ENCODE results near the gene CCER1.
A peak's percentile ranks its signal among the peaks of the same experiment; 100 is the strongest.
"Not testable (repeated sequence)": the region's sequence is repeated elsewhere in the genome, so short reads cannot be mapped to it uniquely, and the experiment has no call there.

The CCER1 gene, protein sequence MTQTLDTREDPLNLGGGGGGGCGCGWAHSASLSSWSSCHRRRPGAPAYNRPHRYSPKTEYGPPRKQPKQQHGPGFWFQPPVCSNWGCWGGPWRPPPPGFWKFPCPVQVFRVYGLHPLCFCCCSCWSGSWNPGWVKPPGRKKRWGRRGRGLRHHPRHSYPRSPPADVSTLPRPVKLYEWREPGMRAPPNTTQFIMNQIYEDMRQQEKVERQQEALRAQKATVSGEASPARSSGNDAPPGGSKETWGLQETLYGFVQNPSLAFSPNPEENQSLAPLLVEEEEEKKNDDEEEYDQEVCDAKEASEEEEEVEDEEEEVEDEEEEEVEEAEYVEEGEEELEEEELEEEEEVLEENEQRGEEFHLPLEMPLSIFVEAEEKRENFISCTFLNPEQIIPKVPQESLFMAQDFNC

DNA sequence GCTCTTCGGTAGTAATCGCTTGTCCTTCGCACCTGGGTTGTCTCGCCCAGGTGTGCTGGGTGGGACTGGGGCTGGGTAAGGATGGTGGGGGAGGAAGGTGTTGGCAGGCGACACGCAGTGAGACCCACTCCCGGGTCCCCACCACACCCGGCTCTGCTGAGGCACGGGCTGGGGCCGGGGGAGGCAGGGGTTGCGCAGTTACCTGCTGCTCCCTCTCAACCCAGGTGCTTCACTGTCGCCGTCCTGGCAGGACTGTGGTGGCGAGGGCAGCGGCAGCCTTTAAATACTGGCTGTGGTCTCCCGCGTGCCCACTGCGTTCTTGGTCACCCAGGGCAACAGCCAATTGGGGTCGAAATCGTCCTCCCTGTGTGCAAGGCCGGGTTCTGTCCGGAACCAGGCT lies at the start of gene CCER1:
Gene CCER1 (minus strand): TSS at position 256 of the 400 bp plus-strand sequence. CDS start 434 bp downstream, outside the sequence.
- no peak for DNase-seq

DNA sequence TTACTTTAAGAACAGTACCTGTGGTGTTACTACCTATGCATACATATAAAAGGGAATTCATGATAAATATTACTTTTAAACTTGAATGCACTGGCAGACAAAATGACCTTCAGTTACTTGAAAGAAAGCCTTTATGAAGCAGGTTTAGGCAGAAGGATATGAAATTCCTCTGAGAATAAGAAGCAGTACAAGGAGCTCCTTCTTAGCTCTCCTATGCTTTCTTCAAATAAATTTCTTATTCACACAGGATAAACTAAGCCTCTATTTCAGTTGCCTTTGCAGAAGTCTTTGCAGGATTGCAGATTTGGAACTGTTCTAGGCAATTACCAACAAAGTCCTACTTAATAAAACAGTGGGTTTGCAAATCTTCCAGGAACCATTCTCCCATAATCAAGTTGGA lies 48.8 kb upstream of the CCER1 start:
- no peak for DNase-seq

DNA sequence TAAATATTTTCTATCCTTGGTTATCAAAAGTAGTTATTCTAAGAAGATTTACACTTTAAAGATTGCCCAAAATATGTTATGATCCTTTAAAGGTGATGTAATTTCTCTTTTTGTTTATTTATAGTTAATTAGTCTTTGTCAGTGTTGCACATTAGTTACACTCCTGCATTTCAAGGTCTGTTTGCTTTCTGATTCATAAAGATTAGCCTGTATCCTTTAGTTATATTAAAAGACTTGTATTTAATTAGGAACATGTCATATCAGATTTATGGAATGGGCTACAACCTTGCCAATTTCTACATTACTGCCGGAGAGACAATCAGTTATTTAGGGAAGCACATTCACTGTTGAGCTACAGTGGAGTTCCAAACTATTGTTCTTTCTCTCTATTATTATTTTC lies 46.3 kb upstream of the CCER1 start:
- no peak for DNase-seq

DNA sequence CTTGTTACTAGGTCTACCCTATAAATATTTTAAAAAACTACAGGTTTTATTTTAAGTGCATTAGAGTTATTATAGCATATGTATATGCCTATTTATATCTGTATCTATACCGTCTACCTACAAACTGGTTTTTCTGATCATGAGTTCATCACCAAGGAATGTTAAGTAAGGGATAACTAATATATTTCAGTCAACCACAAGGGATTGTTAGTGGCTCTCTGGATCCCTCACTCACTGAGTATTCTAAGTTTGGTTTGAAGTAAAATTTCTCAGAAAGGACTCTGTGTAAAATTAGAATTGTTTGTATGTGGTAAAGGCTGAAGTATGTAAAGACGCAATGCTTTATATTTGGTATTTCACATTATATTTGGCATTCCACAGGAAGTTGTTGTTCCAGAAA lies 45.0 kb upstream of the CCER1 start:
- DNase-seq: no peak

DNA sequence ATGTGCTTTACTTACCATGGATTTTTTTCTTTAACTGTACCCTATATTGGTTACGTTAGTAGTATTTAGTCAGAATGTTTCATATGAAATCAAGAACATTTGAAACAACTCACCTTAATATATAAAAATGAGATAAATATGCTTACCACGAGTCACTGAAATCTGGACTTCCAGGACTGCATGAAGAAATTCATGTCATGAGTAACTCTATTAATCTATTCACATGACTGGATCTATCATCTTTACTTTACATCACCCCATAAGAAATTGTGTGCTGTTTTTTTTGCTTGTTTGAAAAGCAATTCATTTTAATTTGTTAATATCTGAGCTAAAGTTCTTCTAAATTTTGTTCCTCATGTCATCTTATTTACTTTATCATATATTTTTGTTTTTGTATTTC lies 44.6 kb upstream of the CCER1 start:
- DNase-seq: no peak

DNA sequence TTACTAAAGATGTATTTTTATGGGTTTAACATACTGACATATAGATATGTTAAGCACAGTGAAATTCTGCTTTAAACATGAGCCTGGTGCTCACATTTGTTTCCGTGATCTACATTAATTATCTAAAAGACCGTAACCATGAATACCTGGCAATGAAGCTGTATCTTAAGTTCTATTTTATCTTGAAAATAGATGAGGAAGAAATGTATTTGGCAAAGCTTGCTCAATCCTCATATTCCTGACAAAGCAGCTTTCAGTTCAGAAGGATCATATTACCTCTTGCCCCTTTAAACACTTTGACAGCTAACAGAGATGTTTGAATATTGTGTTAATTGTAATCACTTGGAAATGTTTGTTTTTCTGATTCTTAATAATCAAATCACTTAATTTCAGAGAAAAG lies 40.0 kb upstream of the CCER1 start:
- no peak for DNase-seq

DNA sequence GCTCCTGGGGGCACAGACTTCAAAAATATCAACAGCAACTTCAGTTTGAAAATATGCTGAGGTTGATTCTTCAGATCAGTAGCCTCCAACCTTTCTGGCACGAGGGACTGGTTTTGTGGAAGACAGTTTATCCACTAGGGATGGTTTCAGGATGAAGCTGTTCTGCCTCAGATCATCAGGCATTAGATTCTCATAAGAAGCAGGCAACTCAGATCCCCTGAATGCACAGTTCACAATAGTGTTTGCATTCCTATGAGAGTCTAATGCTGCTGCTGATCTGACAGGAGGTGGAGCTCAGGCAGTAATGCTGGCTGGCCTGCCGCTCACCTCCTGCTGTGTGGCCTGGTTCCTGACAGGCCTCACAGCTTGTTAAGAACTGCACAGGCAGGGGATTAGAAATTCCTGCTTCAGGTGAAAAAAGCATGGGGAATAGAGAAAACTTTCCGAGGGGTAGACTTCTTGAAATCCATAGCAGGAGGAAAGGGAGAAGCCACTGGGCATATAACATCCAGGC lies 37.0 kb upstream of the CCER1 start:
- no peak for DNase-seq

DNA sequence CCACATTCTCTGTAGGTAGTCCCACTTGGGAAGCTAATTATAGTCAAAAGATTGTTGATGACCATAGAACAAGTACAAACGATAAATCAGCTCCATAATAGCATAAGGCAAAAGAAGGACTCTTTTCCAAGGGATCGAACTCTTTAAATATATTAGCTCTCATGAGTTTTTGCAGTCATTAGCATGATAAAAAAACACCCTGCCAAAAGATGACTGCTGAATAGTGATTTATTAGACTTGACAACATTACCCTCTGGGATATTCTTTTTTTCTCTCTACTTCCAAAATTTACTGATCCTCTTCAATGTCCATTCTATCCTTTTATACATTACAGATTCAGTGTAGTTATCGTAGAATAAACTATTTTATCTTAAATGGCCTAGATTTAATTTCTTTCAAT lies 35.6 kb upstream of the CCER1 start:
- no peak for DNase-seq

DNA sequence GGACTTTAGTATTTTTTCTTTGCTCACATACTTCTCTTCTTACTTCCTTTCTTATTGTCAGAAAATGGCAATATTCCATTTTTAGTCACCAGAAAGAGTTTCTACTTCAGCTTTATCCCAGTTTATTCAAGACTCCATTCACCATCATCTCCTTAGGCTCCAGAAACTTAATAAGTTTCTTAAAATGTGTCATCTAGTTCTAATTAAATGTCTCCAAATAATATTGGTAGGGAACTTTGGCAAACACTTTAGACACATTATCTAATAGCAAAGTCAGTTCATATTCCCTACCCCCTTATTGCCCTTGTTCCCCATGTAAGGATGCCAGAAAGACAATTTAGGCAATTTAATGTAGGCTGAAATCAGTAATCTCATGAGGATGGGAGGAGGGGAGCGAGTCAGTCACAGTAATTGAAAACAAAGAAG lies 34.7 kb upstream of the CCER1 start:
- DNase-seq: no peak

DNA sequence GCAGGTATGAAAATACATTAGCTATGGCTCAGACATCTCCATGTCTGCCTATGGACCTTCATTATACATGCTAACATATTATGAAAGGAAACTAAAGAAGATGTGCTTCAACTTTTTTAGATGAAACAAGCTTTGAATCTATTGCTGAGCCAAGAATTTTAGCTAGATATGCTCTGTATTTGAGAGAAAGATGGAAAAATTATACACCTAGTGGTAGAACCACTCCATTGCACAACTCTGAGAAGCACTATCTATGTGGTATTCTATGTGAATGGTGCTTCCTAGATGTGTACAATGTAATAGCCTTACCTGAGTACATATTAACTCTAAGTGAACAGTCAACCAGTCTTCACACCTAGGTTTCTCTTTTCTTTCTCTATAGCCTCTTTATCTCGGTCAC lies 32.5 kb upstream of the CCER1 start:
- no peak for DNase-seq

DNA sequence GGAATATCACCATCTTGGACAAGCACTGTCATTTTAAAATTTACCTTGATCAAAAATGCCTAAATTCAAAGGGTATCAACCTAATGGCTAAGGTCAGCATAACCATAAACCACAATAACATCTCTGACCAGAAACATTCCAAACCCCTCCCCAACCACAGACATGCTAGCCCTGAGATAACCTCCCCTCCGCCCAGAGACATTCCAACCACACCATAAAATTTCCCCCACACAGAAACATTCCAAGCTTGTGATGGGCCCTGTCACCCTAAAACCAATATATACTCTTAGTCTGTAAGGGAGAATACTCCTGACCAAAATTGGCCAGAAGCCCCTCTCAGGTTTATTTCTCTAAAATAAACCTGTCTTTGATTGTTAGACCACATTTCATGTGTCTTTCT lies 32.1 kb upstream of the CCER1 start:
- no peak for DNase-seq

DNA sequence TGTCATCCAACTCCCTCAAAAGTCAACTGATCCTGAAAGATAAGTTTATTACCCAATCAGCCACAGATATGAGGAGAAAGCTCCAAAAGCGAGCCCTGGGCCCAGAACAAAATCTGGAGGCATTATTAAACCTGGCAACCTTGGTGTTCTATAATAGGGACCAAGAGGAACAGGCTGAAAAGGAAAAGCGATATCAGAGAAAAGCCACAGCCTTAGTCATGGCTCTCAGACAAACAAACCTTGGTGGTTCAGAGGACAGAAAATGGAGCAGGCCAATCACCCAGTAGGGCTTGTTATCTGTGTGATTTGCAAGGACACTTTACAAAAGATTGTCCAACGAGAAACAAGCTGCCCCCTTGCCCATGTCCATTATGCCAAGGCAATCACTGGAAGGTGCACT lies 30.4 kb upstream of the CCER1 start:
- not testable (repeated sequence) for DNase-seq

DNA sequence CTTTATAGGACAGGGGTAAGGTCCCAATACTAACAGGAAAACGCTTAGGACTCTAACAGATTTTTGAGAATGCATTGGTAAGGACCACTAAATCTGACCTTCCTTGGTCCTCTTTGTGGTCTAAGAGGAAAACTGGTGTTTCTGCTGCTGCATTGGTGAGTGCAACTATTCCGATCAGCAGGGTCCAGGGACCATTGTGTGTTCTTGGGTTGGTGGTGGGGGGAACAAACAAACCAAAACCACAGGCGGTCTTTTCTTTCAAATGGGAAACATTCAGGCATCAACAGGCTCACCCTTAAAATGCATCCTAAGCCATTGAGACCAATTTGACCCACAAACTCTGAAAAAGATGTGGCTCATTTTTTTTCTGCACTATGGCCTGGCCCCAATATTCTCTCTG lies 29.1 kb upstream of the CCER1 start:
- DNase-seq: no peak

DNA sequence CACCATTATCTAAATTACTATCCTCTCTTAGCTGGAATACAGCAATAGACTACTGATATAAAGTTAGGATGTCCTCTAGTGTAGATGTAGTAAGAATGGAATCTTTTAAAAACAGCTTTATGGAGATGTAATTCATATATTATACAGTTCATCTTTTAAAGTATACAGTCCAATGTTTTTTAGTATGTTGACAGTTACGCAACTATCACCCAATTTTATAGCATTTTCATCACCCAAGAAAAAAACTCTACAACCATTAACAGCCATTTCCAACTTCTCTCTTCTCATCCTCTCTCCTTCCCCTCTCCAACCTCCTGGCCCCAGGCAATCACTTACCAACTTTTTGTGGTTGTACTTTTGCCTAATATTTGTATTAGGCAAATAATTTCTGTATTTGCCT lies 27.2 kb upstream of the CCER1 start:
- no peak for DNase-seq

DNA sequence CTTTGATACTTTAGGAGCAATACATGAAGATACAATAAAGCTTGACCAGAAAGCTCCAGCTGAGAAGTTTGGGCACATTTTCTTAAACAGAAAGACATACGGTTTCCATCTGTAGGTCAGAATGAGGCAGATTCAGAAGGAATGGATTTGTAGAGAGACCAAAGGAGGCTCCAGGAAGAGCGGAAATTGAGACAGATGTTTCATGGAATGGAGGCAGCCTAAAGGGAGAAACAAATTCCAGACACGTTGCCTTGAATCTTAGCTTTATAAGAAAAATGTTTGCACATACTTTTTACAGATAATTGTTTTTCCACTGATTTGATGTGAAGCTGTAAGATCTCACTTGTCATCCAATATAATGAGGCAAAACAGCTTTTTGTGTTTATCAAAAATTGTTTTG lies 25.0 kb upstream of the CCER1 start:
- DNase-seq: peak; percentile 51

DNA sequence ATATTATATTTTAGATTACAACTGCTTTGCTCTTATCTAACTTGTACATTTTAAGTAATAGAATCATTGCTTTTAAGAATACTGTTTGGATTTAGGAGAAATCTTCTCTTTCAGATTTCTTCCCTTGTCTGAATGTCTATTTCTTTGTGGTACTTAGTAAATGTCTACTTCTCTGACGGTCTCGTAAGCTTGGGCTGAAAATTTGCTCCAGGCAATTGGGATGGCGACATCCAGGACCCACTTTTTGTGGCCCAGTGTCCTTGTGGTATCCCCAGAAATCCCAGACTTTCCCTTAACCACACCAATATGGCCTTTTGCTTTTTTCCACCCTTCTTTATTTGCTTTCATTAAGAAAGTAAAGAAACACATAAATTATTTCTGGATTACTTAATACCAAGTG lies 24.0 kb upstream of the CCER1 start:
- DNase-seq: no peak

DNA sequence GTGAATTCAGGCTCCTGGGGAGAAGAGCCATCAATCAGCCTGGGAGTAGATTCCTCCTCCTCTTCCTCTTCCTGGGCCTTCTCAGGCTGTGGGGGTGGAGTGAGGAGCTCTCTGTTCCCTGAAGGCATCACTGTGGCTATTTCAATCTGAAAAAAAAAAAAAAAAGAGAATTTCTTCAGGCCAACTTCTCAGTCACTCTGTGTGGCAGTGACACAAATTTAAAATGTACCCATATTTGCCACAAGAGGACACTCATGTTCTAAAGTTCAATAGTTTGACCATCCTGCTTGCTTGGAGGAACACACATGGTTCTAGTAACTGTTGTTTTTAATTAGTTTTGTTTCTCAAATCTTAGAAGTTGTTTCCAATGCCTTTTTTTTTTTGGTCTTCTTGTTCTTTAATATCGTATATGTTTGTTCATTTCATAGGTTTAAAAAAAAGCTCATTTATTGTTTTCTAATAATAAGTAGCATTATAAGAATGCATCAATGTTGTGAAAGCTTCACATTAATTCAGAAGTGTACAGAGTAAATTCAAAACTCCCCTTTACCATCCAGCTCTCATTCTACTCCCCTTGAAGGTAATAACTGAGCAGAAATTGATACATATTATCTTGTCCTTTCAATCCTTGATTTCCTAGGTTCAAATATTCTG lies 23.3 kb upstream of the CCER1 start:
- no peak for DNase-seq

DNA sequence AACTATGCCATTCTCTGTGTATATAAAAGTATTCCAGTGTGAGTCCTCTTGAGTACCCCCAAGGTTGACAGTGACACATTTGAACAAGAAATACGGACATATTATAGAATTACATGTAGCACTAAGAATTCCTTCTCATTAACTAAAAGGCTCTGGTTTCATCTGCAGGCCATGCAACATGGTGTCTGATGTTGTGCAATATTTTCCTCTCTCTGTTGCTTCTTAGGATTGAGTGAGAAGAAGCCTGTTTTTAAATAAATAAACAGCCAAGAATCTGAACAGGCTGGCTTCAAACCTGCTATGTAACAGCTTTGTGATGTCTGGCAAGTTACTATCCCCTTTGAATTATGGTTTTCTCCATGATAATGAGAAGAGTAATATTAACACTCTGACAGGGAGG lies 22.2 kb upstream of the CCER1 start:
- no peak for DNase-seq

DNA sequence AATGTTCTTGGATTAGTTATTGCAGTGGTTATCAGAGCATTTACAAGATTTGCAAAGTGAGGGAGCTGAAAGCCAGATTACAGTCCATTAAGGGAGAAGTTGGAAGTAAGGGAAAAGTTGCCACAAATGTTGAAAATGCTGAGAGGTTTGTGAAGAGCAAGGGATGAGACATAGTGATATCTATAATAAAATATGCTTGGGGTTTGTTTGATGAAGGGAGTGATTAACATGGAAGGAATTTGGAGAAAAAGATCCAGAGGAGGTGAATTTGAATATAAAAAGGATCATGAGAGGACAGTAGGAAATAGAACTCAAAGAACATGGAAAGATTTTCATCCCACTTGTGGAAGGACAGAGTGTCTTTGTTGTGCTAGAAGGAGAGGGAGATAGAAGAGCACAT lies 19.3 kb upstream of the CCER1 start:
- no peak for DNase-seq

DNA sequence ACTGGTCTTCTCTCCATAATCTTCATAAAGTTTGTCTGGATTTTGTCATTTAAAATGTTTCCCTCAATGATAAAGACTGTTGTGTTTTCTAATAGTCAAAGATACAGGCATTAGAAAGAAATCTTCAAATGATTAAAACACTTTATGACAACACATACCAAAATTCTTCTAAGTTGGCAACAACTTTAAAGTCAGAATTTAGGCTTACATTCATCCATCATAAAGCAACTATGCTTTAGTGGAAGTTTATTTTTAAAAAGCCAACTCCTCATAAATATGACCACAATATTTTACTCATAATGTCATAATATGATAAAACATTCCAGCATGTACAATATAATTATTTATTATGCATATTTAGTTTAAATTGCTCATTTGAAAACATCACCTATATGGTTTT lies 17.2 kb upstream of the CCER1 start:
- DNase-seq: no peak

DNA sequence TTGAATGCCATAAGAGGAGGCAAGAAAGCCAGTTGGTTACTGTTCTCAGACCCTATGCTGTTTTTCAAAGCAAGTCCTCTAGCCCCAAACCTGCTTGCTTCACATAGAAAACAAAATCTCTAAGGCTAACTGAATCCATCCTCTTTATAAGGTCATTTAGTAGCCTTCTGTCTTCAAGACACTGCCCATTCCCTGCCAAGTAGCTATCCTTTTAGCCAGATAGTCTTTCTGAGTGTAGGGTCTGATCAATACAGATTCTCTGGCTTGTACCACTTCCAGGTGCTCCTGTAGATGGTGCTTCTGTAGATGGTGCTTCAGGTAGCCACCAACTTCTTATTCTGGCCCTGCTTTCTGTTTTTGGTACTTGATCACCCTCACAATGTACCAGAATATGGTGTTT lies 15.9 kb upstream of the CCER1 start:
- no peak for DNase-seq

DNA sequence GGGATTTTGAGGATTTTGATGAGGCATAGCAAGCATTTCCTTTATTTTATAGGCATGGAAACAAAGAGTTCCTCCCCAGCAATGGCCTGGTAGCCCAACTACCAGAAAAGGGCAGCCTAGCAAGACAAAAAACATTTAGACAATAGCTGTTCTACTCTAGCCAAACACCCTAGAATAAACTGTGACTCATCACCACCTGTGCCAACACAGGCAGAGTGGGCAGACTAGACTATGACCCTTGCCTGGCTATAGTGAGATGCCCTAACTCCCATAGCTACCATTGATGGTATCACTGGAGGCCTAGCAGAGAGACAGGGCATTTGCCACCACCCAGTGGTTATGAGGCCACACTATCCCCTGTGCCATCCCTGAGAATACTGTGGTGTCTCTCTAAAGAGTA lies 15.5 kb upstream of the CCER1 start:
- DNase-seq: no peak

DNA sequence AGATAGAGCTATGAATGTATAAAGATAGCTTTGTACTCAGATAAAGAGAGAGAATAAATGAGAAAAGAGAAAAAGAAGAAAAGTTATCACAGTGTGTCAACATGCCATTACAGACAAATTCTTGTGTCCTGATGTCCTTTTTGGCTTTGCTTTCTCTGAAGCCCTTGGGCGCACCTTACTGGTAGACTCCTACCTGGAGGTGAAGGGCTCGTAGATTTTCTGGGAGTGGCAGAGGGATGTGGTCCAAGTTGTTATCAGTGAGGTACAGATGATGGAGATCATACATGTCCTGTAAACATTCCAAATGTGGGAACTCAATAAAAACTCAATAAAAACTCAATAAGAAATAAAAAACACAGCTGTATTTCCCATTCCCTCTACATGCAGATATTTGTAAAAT lies 14.9 kb upstream of the CCER1 start:
- DNase-seq: no peak

DNA sequence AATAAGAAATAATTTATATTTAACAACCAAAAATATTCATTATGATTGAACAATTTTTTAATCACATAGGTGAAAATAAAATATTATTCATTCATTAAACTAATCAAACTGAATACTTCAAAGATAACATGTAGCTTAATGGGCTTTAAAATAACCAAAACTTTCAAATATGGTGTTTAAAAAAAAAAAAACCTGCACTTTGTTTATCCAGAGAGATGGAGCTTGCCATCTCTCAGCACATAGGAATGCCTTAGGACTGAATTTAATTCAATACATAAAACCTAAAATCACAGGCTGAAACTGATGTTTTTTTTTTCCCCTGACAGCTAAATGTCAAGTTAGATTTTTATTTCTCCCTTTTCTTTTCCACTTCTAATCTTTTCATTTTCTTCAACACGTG lies 14.4 kb upstream of the CCER1 start:
- no peak for DNase-seq

DNA sequence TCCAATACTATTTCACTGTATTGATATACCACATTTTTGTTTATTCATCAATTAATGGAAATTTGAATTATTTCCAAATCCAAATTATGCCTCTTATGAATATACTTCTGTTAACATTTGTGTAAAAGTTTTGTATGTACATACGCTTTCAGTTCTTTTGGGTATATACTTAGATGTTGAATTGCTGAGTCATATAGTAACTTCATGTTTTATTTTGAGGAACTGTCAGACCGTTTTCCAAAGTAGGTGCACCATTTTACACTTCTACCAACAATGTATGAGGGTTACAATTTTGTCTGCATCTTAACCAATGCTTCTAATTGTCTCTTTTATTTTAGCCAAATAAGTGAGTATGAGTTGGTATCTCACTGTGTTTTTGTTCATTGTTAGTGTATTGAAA lies 10.2 kb upstream of the CCER1 start:
- no peak for DNase-seq
